RWPE1 (cell line): ENCODE measurements around the gene BRWD1.

Source experiments
- CTCF ChIA-PET: fragments of 350-600 bp; sonication (Branson Sonifier 250); formaldehyde crosslinking; extraction: SDS; loops from one replicate; lab custom pipeline; 2021; lab: Yijun Ruan, JAX
- POLR2A ChIA-PET: fragments of 400-600 bp; formaldehyde crosslinking; extraction: SDS; loops from one replicate; lab custom pipeline; 2020; ENCODE audit warnings: antibody characterized with exemption; ENCODE audit not compliant: low non-redundant PET; lab: Yijun Ruan, JAX
- DNase-seq: peaks from one replicate; pipeline ENCODE4 v3.0.0; 2012; ENCODE audit warnings: low spot score
- H3K27ac ChIP-seq: fragments of 450-650 bp; 2 replicates; pipeline ENCODE4 v1.5.1; 2017
- TF ChIP-seq, protein P1 (sequence below): fragments of 450-650 bp; conservative IDR thresholded peaks from 2 replicates; pipeline ENCODE4 v1.5.1; 2017; ENCODE audit warnings: low read depth, mild to moderate bottlenecking

The BRWD1 gene

DNA sequence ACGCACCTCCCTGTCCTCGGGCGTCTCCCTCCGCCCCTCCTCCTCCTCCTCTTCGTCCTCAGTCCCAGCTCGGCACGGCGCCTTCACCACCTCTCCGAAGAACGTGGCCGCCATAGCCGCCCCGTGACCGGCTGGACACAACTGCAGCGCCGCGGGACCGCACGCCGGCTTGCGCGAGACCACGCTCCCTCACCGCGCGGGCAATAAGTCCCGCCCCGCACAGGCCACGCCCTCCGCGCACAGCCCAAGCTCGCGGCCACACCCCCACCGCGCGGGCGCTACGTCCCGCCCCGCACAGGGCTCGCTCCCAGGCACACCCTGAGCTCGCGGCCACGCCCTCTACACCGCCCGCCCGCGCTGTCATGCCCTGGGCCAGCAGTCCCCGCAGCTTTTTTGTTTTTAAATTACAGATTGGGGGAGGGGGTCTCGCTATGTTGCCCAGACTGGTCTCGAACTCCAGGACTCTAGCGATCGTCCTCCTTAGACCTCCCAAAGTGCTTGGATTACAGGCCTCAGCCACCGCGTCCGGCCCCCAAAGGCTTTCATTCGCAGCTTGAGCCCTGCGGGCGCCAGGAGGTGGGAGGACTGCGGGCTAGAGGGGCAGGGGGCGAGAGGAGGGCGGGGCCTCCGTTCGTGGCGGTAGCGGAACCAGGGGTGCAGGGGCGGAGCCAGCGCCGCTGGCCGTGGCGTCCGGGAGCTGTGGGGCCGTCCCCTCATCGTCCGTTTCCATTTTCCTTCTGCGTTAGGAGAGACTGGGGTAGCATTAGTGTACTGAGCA is 130.0 kb downstream of the BRWD1 start, which contains the start of gene PSMG1:
TSS of gene PSMG1 (minus strand) at position 180 of the 778 bp plus-strand sequence. CDS start at position 114, 66 bp downstream.
- POLR2A ChIA-PET = interaction anchor here (0.7 kb wide), 1 partner anchor 20 kb away, joined by 3 read pairs; no protein-coding TSS in a partner anchor
- CTCF ChIA-PET = interaction anchor here (0.6 kb wide), 1 partner anchor 215 kb away, joined by 3 read pairs; no protein-coding TSS in a partner anchor
- H3K27ac ChIP-seq = peak within 1 kb of the TSS; percentile 94
- peak; percentile 83 for DNase-seq
- TF ChIP-seq, protein P1, sequence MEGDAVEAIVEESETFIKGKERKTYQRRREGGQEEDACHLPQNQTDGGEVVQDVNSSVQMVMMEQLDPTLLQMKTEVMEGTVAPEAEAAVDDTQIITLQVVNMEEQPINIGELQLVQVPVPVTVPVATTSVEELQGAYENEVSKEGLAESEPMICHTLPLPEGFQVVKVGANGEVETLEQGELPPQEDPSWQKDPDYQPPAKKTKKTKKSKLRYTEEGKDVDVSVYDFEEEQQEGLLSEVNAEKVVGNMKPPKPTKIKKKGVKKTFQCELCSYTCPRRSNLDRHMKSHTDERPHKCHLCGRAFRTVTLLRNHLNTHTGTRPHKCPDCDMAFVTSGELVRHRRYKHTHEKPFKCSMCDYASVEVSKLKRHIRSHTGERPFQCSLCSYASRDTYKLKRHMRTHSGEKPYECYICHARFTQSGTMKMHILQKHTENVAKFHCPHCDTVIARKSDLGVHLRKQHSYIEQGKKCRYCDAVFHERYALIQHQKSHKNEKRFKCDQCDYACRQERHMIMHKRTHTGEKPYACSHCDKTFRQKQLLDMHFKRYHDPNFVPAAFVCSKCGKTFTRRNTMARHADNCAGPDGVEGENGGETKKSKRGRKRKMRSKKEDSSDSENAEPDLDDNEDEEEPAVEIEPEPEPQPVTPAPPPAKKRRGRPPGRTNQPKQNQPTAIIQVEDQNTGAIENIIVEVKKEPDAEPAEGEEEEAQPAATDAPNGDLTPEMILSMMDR = no peak

DNA sequence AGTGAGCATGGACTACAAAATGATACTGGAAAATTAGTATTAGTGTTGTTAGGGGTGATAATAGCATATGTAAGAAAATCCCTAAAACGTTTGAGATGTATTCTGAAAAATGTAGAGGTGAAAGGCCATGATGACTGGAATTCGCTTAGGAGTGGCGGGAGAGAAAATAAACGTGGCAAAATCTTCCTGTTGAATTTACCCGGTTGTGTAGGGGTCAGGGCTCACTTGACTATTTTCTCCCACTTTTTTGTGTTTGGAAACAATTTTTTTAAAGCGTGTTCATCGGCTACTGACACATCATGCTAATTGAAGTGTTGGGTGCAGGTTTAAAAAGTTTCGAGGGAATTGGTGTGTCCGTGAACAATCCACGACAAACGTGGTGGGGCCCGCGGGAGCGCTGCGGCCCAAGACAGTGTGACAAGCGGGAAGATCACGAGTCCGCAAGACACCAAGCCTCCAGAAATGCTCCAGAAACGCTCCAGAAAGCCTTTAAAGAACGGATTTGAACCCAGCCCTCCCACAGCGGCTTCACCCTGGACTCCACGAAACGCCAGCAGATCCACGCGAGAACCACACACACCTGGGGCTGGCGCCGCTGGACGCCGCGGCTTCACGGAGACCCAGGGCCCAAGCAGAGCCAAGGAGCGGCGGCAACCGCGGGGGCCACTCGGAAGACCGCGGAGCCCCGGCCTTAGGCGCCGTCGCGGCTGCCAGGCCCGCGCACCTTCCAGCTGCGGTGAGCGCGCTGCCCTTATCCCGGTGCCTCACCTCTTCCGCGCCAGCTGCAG is 130.8 kb downstream of the BRWD1 start:
- TF ChIP-seq, protein P1 = no peak
- CTCF ChIA-PET = no interaction called here
- peak; percentile 14 for DNase-seq
- H3K27ac ChIP-seq = peak overlapping the region; percentile 94
- POLR2A ChIA-PET = interaction anchor here (0.7 kb wide), 1 partner anchor 20 kb away, joined by 3 read pairs; no protein-coding TSS in a partner anchor

DNA sequence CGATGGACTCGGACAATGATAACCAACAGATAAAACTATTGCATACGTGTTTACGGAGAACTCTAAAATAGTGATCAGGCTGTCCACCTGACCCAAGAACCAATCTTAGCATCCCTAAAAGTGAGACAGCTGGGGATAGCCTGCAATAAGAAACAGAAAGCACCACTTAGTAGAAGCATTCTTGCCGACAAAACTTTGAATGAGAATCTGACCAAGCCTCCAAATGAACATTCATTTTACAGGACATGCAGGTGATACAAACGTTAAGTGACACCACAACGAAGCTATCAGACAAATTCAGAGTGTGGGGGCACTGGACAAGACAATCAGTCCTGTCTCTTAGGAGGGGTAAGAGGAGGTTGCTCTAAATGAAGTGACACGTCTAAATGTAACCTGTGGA is 131.4 kb downstream of the BRWD1 start:
- CTCF ChIA-PET = no interaction called here
- no peak overlapping the region for H3K27ac ChIP-seq
- POLR2A ChIA-PET = no interaction called here
- TF ChIP-seq, protein P1 = no peak
- DNase-seq = no peak

DNA sequence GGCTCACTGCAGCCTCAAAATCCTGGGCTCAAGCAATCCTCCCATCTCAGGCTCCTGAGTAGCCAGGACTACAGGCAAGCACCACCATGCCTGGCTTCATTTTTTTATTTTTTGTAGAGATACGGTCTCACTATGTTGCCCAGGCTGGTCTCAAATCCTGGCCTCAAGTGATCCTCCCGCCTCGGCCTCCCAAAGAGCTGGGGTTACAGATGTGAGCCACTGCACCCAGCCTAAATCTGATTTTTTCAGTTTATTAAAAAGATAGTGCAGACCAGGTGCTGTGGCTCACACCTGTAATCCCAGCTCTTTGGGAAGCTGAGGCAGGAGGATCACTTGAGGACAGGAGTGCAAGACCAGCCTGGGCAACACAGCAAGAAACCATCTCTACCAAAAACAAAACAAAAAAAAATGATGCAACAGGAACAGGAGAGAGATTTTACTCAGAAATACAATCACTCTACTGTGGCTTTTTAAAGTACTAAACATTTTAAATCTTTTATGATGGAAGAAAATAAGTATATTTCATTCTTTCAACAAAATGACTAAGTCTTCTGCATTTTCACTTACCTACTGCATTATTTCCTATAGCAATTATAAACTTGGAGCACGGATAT is 132.1 kb downstream of the BRWD1 start:
- no peak for DNase-seq
- TF ChIP-seq, protein P1 = no peak
- ChIA-PET POLR2A (interaction anchor here (0.6 kb wide), 1 partner anchor 14 kb away, joined by 3 read pairs; no protein-coding TSS in a partner anchor), CTCF (no interaction called here)
- H3K27ac ChIP-seq = no peak overlapping the region

DNA sequence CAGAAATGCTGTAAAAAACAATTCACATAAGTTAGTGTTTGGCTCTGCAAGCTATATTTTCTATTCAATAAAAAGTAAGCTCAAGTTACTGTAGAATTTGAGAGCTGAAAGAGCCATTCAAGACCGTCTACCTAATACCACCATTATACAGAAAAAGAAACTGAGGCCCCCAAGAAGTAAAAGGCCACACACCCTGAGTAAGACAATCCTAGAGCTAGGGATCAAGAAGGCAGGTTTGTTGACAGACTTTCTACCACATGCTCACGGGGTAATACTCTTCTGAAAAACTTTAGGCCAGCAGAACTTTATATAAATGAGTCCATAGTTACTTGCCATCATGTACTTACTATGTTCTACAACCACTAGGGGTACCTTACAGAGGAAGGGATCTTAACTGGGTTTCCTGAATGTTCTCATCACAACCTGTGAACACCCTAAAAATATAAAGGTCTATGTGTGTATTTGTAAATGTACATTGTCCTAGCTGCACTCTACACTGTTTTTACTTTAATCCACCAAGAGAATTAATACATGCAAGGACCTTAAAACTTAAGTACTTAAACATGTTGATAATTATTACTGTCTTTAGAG is 132.9 kb downstream of the BRWD1 start:
- H3K27ac ChIP-seq = no peak overlapping the region
- no peak for DNase-seq
- ChIA-PET CTCF (interaction anchor here (0.6 kb wide), 2 partner anchors 614 to 1193 kb away, joined by 3 read pairs; no protein-coding TSS in a partner anchor), POLR2A (interaction anchor here (0.6 kb wide), 1 partner anchor 13 kb away, joined by 3 read pairs; no protein-coding TSS in a partner anchor)
- TF ChIP-seq, protein P1 = no peak
